WTC11 (cell line): ENCODE results near the gene DLX2. TPM values are rescaled to one million over a fixed set of nuclear protein-coding genes. Genes with fewer than 3 reads are reported as not detected.

Source experiments
- ATAC-seq: fragments of 200-7000 bp; cut with Tn5 transposase; 2 replicates; pipeline ENCODE4 v1.10.0; 2021; ENCODE audit warnings: mild to moderate bottlenecking, moderate library complexity
- CTCF ChIA-PET: fragments of 300-600 bp; sonication (Branson Sonifier 250); formaldehyde crosslinking; loops from one replicate; lab custom pipeline; 2021; ENCODE audit warnings: antibody characterized with exemption; lab: Charles Lee
- POLR2A ChIA-PET: fragments of 350-600 bp; sonication (Branson Sonifier 250); formaldehyde crosslinking; loops from one replicate; lab custom pipeline; 2021; ENCODE audit warnings: antibody characterized with exemption; lab: Charles Lee
- DNase-seq: peaks from one replicate; pipeline ENCODE4 v3.0.0; 2021; ENCODE audit warnings: low spot score
- H3K27ac Mint-ChIP-seq: 2 replicates; pipeline ENCODE4 v1.8.0; 2021; ENCODE audit warnings: mixed read lengths
- H3K27me3 Mint-ChIP-seq: 2 replicates; pipeline ENCODE4 v1.8.0; 2021; ENCODE audit warnings: low read depth, mild to moderate bottlenecking, moderate library complexity, mixed read lengths
- H3K36me3 Mint-ChIP-seq: 2 replicates; pipeline ENCODE4 v1.8.0; 2021; ENCODE audit warnings: mixed read lengths
- H3K4me1 Mint-ChIP-seq: 2 replicates; pipeline ENCODE4 v1.8.0; 2022; ENCODE audit warnings: mixed read lengths
- H3K4me3 Mint-ChIP-seq: 2 replicates; pipeline ENCODE4 v1.8.0; 2021; ENCODE audit warnings: mild to moderate bottlenecking, moderate library complexity, mixed read lengths
- H3K9me3 Mint-ChIP-seq: 2 replicates; pipeline ENCODE4 v1.8.0; 2021; ENCODE audit warnings: mixed read lengths
- ESRRA ChIP-seq: sonication (generic); formaldehyde crosslinking; IDR thresholded peaks from 2 replicates; pipeline ENCODE4 v1.8.1; 2022; ENCODE audit warnings: mild to moderate bottlenecking, missing genetic modification reagents, borderline replicate concordance
- ETV6 ChIP-seq: sonication (generic); formaldehyde crosslinking; IDR thresholded peaks from 2 replicates; pipeline ENCODE4 v1.8.1; 2022; ENCODE audit warnings: mild to moderate bottlenecking, missing genetic modification reagents
- FOXP1 ChIP-seq: sonication (generic); formaldehyde crosslinking; IDR thresholded peaks from 2 replicates; pipeline ENCODE4 v1.8.0; 2022; ENCODE audit warnings: missing genetic modification reagents, mild to moderate bottlenecking, moderate library complexity, borderline replicate concordance
- HMGA2 ChIP-seq: fragments of 250-450 bp; sonication (Bioruptor Pico); IDR thresholded peaks from 2 replicates; pipeline ENCODE4 v1.4.0; 2021; ENCODE audit warnings: mild to moderate bottlenecking, moderate library complexity
- JAZF1 ChIP-seq: fragments of 250-450 bp; sonication (Bioruptor Pico); IDR thresholded peaks from 2 replicates; pipeline ENCODE4 v1.9.0; 2021; ENCODE audit warnings: moderate library complexity, mild to moderate bottlenecking, inconsistent platforms
- MYBL2 ChIP-seq: sonication (generic); formaldehyde crosslinking; IDR thresholded peaks from 2 replicates; pipeline ENCODE4 v1.8.1; 2023; ENCODE audit warnings: mild to moderate bottlenecking, moderate library complexity, missing genetic modification reagents
- NR1H2 ChIP-seq: sonication (generic); formaldehyde crosslinking; IDR thresholded peaks from 2 replicates; pipeline ENCODE4 v1.9.0; 2021; ENCODE audit warnings: mild to moderate bottlenecking, moderate library complexity, missing genetic modification reagents
- RORB ChIP-seq: fragments of 250-450 bp; sonication (Bioruptor Pico); IDR thresholded peaks from 2 replicates; pipeline ENCODE4 v1.9.0; 2021; ENCODE audit warnings: mild to moderate bottlenecking
- TEAD1 ChIP-seq: sonication (generic); formaldehyde crosslinking; IDR thresholded peaks from 2 replicates; pipeline ENCODE4 v1.8.0; 2022; ENCODE audit warnings: mild to moderate bottlenecking, missing genetic modification reagents
- ZBTB21 ChIP-seq: sonication (generic); formaldehyde crosslinking; IDR thresholded peaks from 2 replicates; pipeline ENCODE4 v1.8.1; 2023; ENCODE audit warnings: mild to moderate bottlenecking, missing genetic modification reagents, borderline replicate concordance
- ZNF317 ChIP-seq: sonication (generic); formaldehyde crosslinking; IDR thresholded peaks from 2 replicates; pipeline ENCODE4 v1.8.1; 2023; ENCODE audit warnings: low read depth, mild to moderate bottlenecking, moderate library complexity, missing genetic modification reagents, borderline replicate concordance
- ZNF423 ChIP-seq: fragments of 250-450 bp; sonication (Bioruptor Pico); IDR thresholded peaks from 2 replicates; pipeline ENCODE4 v2.1.2; 2022; ENCODE audit warnings: mild to moderate bottlenecking, moderate library complexity
- total RNA-seq: library from RNA; stranded (reverse); gene quantifications from 3 replicates; pipeline ENCODE4 v1.2.3, GENCODE V29; 2021
- TF ChIP-seq, protein P1 (sequence below): sonication (generic); formaldehyde crosslinking; IDR thresholded peaks from 2 replicates; pipeline ENCODE4 v1.8.1; 2023; ENCODE audit warnings: mild to moderate bottlenecking, missing genetic modification reagents
- TF ChIP-seq, protein P2 (sequence below): fragments of 250-450 bp; sonication (Bioruptor Pico); conservative IDR thresholded peaks from 2 replicates; pipeline ENCODE4 v1.9.0; 2021; ENCODE audit warnings: mild to moderate bottlenecking
- TF ChIP-seq, protein P3 (sequence below): sonication (generic); formaldehyde crosslinking; IDR thresholded peaks from 2 replicates; pipeline ENCODE4 v1.8.0; 2022; ENCODE audit warnings: mild to moderate bottlenecking, missing genetic modification reagents
- TF ChIP-seq, protein P4 (sequence below): fragments of 250-450 bp; sonication (Bioruptor Pico); IDR thresholded peaks from 2 replicates; pipeline ENCODE4 v1.9.0; 2021; ENCODE audit warnings: mild to moderate bottlenecking
- TF ChIP-seq, protein P5 (sequence below): sonication (generic); formaldehyde crosslinking; IDR thresholded peaks from 2 replicates; pipeline ENCODE4 v1.8.0; 2023; ENCODE audit warnings: missing genetic modification reagents, mild to moderate bottlenecking, borderline replicate concordance
- TF ChIP-seq, protein P6 (sequence below): sonication (generic); formaldehyde crosslinking; IDR thresholded peaks from 2 replicates; pipeline ENCODE4 v1.8.0; 2022; ENCODE audit warnings: mild to moderate bottlenecking, missing genetic modification reagents
- TF ChIP-seq, protein P7 (sequence below): fragments of 250-450 bp; sonication (Bioruptor Pico); IDR thresholded peaks from 2 replicates; pipeline ENCODE4 v1.8.0; 2021; ENCODE audit warnings: mild to moderate bottlenecking

The DLX2 gene
- total RNA-seq, 1 experiment from 2014 or later = 0.28 TPM

DNA sequence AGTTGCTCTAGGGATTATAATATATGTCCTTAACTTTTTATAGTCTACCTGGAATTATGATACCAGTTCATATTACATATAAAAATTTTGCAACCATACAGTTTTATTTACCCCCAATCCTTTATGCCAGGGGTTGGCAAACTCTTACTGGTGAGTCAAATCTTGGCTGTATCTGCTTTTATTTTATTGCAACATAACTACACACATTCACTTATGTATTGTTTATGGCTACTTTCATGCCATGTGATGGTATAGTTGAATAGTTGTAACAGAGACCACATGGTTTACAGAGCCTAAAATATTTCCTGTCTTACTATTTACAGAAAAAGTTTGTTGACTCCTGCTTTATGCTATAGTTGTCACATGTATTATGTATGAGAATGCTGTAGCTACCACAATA, 25.8 kb upstream of the DLX2 start:
- Mint-ChIP-seq H3K4me3 (no peak overlapping the region), H3K36me3 (peaks cover 2% of the 10 kb centered on the region; the same call in 1 of the 2 replicates), H3K27ac (no peak overlapping the region), H3K9me3 (peaks cover 3% of the 10 kb centered on the region; the same call in 1 of the 2 replicates), H3K4me1 (peaks cover 27% of the 10 kb centered on the region), H3K27me3 (peaks cover 51% of the 10 kb centered on the region)
- no peak for ATAC-seq
- no peak for DNase-seq
- POLR2A ChIA-PET = no interaction called here
- TF ChIP-seq MYBL2 (no peak), ESRRA (CRISPR knock-in tag) (no peak), RORB (no peak), JAZF1 (no peak), ZBTB21 (CRISPR knock-in tag) (no peak), HMGA2 (no peak), ZNF317 (CRISPR knock-in tag) (no peak)
- TF ChIP-seq, protein P1, sequence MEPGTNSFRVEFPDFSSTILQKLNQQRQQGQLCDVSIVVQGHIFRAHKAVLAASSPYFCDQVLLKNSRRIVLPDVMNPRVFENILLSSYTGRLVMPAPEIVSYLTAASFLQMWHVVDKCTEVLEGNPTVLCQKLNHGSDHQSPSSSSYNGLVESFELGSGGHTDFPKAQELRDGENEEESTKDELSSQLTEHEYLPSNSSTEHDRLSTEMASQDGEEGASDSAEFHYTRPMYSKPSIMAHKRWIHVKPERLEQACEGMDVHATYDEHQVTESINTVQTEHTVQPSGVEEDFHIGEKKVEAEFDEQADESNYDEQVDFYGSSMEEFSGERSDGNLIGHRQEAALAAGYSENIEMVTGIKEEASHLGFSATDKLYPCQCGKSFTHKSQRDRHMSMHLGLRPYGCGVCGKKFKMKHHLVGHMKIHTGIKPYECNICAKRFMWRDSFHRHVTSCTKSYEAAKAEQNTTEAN (CRISPR knock-in tag) = no peak
- TF ChIP-seq, protein P2, sequence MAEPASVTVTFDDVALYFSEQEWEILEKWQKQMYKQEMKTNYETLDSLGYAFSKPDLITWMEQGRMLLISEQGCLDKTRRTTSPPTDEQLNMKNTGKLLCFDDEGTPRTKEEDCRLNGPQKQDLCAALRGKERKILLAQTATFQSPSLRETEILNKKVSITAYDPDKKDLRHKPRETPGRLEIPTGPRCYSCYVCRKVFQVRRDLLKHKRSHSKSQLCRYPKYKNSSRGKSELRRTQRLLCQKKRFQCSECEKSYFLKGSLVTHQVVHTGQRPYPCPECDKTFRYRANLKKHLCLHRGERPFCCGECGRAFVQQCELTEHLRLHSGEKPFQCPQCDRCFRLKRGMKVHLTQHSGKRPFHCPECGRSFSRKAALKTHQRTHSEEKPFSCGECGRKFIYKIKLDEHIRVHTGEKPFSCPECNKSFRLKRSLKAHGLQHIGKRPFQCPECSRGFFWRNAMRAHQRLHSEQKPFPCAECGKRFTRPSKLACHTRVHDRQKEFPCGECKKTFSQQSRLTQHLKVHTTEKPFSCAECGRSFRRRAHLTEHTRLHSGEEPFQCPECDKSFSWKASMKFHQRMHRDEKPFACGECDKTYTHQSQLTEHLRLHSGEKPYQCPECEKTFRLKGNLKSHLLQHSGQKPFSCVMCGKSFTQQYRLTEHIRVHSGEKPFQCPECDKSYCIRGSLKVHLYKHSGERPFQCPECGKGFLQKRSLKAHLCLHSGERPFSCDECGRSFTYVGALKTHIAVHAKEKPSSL (CRISPR knock-in tag) = no peak
- TF ChIP-seq, protein P3, sequence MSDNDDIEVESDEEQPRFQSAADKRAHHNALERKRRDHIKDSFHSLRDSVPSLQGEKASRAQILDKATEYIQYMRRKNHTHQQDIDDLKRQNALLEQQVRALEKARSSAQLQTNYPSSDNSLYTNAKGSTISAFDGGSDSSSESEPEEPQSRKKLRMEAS (CRISPR knock-in tag) = no peak
- TF ChIP-seq, protein P4, sequence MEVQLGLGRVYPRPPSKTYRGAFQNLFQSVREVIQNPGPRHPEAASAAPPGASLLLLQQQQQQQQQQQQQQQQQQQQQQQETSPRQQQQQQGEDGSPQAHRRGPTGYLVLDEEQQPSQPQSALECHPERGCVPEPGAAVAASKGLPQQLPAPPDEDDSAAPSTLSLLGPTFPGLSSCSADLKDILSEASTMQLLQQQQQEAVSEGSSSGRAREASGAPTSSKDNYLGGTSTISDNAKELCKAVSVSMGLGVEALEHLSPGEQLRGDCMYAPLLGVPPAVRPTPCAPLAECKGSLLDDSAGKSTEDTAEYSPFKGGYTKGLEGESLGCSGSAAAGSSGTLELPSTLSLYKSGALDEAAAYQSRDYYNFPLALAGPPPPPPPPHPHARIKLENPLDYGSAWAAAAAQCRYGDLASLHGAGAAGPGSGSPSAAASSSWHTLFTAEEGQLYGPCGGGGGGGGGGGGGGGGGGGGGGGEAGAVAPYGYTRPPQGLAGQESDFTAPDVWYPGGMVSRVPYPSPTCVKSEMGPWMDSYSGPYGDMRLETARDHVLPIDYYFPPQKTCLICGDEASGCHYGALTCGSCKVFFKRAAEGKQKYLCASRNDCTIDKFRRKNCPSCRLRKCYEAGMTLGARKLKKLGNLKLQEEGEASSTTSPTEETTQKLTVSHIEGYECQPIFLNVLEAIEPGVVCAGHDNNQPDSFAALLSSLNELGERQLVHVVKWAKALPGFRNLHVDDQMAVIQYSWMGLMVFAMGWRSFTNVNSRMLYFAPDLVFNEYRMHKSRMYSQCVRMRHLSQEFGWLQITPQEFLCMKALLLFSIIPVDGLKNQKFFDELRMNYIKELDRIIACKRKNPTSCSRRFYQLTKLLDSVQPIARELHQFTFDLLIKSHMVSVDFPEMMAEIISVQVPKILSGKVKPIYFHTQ (CRISPR knock-in tag) = no peak
- TF ChIP-seq, protein P5, sequence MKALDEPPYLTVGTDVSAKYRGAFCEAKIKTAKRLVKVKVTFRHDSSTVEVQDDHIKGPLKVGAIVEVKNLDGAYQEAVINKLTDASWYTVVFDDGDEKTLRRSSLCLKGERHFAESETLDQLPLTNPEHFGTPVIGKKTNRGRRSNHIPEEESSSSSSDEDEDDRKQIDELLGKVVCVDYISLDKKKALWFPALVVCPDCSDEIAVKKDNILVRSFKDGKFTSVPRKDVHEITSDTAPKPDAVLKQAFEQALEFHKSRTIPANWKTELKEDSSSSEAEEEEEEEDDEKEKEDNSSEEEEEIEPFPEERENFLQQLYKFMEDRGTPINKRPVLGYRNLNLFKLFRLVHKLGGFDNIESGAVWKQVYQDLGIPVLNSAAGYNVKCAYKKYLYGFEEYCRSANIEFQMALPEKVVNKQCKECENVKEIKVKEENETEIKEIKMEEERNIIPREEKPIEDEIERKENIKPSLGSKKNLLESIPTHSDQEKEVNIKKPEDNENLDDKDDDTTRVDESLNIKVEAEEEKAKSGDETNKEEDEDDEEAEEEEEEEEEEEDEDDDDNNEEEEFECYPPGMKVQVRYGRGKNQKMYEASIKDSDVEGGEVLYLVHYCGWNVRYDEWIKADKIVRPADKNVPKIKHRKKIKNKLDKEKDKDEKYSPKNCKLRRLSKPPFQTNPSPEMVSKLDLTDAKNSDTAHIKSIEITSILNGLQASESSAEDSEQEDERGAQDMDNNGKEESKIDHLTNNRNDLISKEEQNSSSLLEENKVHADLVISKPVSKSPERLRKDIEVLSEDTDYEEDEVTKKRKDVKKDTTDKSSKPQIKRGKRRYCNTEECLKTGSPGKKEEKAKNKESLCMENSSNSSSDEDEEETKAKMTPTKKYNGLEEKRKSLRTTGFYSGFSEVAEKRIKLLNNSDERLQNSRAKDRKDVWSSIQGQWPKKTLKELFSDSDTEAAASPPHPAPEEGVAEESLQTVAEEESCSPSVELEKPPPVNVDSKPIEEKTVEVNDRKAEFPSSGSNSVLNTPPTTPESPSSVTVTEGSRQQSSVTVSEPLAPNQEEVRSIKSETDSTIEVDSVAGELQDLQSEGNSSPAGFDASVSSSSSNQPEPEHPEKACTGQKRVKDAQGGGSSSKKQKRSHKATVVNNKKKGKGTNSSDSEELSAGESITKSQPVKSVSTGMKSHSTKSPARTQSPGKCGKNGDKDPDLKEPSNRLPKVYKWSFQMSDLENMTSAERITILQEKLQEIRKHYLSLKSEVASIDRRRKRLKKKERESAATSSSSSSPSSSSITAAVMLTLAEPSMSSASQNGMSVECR = no peak
- TF ChIP-seq, all 79 proteins: peak for 0
- CTCF ChIA-PET = interaction anchor here (0.6 to 4.7 kb wide), 8 partner anchors 14 to 546 kb away, joined by 3 to 67 read pairs (median 14); no protein-coding TSS in a partner anchor

DNA sequence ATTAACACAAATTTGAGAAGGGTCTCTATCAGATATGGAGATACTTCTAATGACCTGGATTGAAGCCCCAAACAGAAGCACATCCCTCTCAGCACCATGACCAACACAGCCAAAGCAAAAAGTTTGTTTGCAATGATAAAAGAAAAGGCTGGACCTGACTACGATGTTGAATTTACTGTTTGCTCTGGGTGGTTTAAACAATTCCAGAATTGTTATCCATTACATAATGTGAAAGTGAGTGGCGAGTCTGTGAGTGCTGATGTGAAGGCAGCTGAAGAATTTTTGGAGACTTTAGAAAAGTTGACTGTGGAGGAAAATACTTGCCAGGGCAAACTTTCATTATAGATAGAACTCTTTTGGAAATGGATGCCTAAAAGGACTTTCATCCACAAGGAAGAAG, 17.4 kb upstream of the DLX2 start:
- Mint-ChIP-seq H3K9me3 (no peaks in the 10 kb centered on the region), H3K36me3 (no peaks in the 10 kb centered on the region), H3K27ac (no peak overlapping the region), H3K4me1 (no peaks in the 10 kb centered on the region), H3K27me3 (peaks cover 6% of the 10 kb centered on the region), H3K4me3 (no peak overlapping the region)
- CTCF ChIA-PET = interaction anchor here (1.1 to 1.4 kb wide), 2 partner anchors 52 to 554 kb away, joined by 3 read pairs; no protein-coding TSS in a partner anchor
- ATAC-seq (no peak), DNase-seq (no peak)
- TF ChIP-seq TEAD1 (CRISPR knock-in tag) (no peak), ETV6 (CRISPR knock-in tag) (no peak), ZNF423 (no peak), NR1H2 (CRISPR knock-in tag) (no peak), FOXP1 (CRISPR knock-in tag) (no peak)
- TF ChIP-seq, protein P6, sequence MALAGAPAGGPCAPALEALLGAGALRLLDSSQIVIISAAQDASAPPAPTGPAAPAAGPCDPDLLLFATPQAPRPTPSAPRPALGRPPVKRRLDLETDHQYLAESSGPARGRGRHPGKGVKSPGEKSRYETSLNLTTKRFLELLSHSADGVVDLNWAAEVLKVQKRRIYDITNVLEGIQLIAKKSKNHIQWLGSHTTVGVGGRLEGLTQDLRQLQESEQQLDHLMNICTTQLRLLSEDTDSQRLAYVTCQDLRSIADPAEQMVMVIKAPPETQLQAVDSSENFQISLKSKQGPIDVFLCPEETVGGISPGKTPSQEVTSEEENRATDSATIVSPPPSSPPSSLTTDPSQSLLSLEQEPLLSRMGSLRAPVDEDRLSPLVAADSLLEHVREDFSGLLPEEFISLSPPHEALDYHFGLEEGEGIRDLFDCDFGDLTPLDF (CRISPR knock-in tag) = no peak
- TF ChIP-seq, protein P7, sequence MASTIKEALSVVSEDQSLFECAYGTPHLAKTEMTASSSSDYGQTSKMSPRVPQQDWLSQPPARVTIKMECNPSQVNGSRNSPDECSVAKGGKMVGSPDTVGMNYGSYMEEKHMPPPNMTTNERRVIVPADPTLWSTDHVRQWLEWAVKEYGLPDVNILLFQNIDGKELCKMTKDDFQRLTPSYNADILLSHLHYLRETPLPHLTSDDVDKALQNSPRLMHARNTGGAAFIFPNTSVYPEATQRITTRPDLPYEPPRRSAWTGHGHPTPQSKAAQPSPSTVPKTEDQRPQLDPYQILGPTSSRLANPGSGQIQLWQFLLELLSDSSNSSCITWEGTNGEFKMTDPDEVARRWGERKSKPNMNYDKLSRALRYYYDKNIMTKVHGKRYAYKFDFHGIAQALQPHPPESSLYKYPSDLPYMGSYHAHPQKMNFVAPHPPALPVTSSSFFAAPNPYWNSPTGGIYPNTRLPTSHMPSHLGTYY (CRISPR knock-in tag) = no peak
- POLR2A ChIA-PET = no interaction called here
